ENCODE data around the gene CABP1.

DNA sequence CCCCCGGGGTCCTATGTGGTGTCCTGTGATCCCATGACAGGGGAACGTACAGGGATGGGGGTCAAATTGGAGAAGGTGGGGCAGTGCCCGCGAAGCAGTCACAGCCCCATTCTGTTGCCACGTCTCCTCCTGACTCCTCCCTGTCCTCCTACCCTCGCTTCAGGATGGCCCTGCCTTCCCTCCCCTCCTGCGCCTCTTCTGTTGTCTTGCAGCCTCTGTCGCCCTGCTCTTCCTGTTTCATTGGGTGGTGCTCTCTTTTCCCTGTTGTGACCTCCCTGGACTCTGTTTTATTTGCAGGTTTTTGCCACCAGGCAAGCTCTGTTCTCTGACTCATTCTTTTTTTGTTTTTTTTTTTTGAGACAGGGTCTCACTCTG lies 18.7 kb downstream of the CABP1 start:
- TF ChIP-seq, protein P1, sequence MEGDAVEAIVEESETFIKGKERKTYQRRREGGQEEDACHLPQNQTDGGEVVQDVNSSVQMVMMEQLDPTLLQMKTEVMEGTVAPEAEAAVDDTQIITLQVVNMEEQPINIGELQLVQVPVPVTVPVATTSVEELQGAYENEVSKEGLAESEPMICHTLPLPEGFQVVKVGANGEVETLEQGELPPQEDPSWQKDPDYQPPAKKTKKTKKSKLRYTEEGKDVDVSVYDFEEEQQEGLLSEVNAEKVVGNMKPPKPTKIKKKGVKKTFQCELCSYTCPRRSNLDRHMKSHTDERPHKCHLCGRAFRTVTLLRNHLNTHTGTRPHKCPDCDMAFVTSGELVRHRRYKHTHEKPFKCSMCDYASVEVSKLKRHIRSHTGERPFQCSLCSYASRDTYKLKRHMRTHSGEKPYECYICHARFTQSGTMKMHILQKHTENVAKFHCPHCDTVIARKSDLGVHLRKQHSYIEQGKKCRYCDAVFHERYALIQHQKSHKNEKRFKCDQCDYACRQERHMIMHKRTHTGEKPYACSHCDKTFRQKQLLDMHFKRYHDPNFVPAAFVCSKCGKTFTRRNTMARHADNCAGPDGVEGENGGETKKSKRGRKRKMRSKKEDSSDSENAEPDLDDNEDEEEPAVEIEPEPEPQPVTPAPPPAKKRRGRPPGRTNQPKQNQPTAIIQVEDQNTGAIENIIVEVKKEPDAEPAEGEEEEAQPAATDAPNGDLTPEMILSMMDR (IDR thresholded peaks at IDR 0.05; ENCODE audit: insufficient read depth, low read length, poor library complexity, severe bottlenecking): no peak
- TF ChIP-seq EZH2phosphoT487 (conservative IDR thresholded peaks at IDR 0.05; ENCODE audit: low read length): no peak

Measured in SU-DHL-6 (cell line).